A549 (cell line): Measurements from ENCODE around the gene ANKS1B. TPM values are rescaled to one million over a fixed set of nuclear protein-coding genes. Genes with fewer than 3 reads are reported as not detected.

ENCODE experiments used
- ATAC-seq, 2 experiments: fragments of 200-7000 bp in 1 of 2; fragments of >200 bp in 1 of 2; cut with Nextera tagmentation in 1 of 2; cut with Tn5 transposase in 1 of 2; 3 replicates each; pipeline versions ENCODE4 v1.8.0 to v1.9.1; 2018 to 2020; ENCODE audit warnings: mild to moderate bottlenecking in 1 of 2, moderate library complexity in 1 of 2
- CTCF ChIA-PET: fragments of 300-600 bp; sonication (Branson Sonifier 250); formaldehyde crosslinking; extraction: SDS; loops from one replicate; lab custom pipeline; 2021; ENCODE audit warnings: antibody characterized with exemption, inconsistent platforms; lab: Yijun Ruan, JAX
- POLR2A ChIA-PET: fragments of 350-600 bp; formaldehyde crosslinking; extraction: SDS; loops from one replicate; lab custom pipeline; 2021; ENCODE audit warnings: antibody characterized with exemption, inconsistent platforms; lab: Yijun Ruan, JAX
- DNase-seq, 2 experiments: peaks; one replicate each; pipeline versions ENCODE4 v3.0.0 to v3.0.0-alpha.2; 2011 to 2016; ENCODE audit warnings: low read depth in 1 of 2, low spot score in 1 of 2
- FAIRE-seq: peaks from 2 replicates; lab custom pipeline; 2011; peaks lifted over from hg19 to GRCh38; lab: Jason Lieb, UNC
- H3K27ac ChIP-seq, 2 experiments: fragments of >200 bp; sonication (Bioruptor Twin); formaldehyde crosslinking; 3 replicates each; pipeline ENCODE4 v1.5.1; 2016 to 2017
- H3K4me1 ChIP-seq: fragments of >200 bp; sonication (Bioruptor Twin); formaldehyde crosslinking; 3 replicates; pipeline ENCODE4 v1.6.1; 2016
- H3K4me2 ChIP-seq: fragments of >200 bp; sonication (Bioruptor Twin); formaldehyde crosslinking; 3 replicates; pipeline ENCODE4 v1.6.1; 2016
- H3K4me3 ChIP-seq: fragments of >200 bp; sonication (Bioruptor Twin); formaldehyde crosslinking; 3 replicates; pipeline ENCODE4 v1.5.1; 2016
- H3K9me3 ChIP-seq: fragments of >200 bp; sonication (Bioruptor Twin); formaldehyde crosslinking; 3 replicates; pipeline ENCODE4 v1.6.1; 2016
- CBX2 ChIP-seq: fragments of 200-600 bp; sonication (generic); IDR thresholded peaks from 2 replicates; pipeline ENCODE4 v1.6.1; 2016; ENCODE audit warnings: low read depth, mild to moderate bottlenecking, borderline replicate concordance
- CBX8 ChIP-seq: fragments of 200-600 bp; sonication (generic); IDR thresholded peaks from 2 replicates; pipeline ENCODE4 v1.6.1; 2016
- CTCF ChIP-seq: fragments of >200 bp; sonication (Bioruptor Twin); formaldehyde crosslinking; IDR thresholded peaks from 3 replicates; pipeline ENCODE4 v1.5.1; 2016
- E2F6 ChIP-seq: IDR thresholded peaks from 2 replicates; pipeline ENCODE4 v1.6.1; 2012; ENCODE audit warnings: low read depth, borderline replicate concordance
- ESRRA ChIP-seq: fragments of 150-350 bp; IDR thresholded peaks from 2 replicates; pipeline ENCODE4 v1.6.1; 2014; ENCODE audit warnings: mild to moderate bottlenecking, low read length, borderline replicate concordance
- HEYL ChIP-seq: fragments of 250-450 bp; sonication (Bioruptor Pico); IDR thresholded peaks from 2 replicates; pipeline ENCODE4 v1.8.0; 2021; ENCODE audit warnings: mild to moderate bottlenecking, moderate library complexity
- HOXA7 ChIP-seq: fragments of 250-450 bp; sonication (Bioruptor Pico); IDR thresholded peaks from 2 replicates; pipeline ENCODE4 v1.5.0; 2020; ENCODE audit warnings: mild to moderate bottlenecking, moderate library complexity
- HOXB13 ChIP-seq: fragments of 250-450 bp; sonication (Bioruptor Pico); IDR thresholded peaks from 2 replicates; pipeline ENCODE4 v1.5.0; 2020; ENCODE audit warnings: low read depth, mild to moderate bottlenecking, moderate library complexity
- JUN ChIP-seq, 2 experiments: fragments of >200 bp; sonication (Bioruptor Twin); formaldehyde crosslinking; IDR thresholded peaks; 2 replicates in 1 of 2; 3 replicates in 1 of 2; pipeline ENCODE4 v1.6.1; 2016 to 2017
- MAFK ChIP-seq: fragments of 450-650 bp; IDR thresholded peaks from 2 replicates; pipeline ENCODE4 v1.6.1; 2014; ENCODE audit not compliant: partially characterized antibody
- MAZ ChIP-seq: fragments of 150-350 bp; IDR thresholded peaks from 2 replicates; pipeline ENCODE4 v1.6.1; 2014; ENCODE audit warnings: antibody characterized with exemption, low read depth, low read length, borderline replicate concordance
- MYC ChIP-seq: IDR thresholded peaks from 2 replicates; pipeline ENCODE4 v1.6.1; 2012; ENCODE audit warnings: mild to moderate bottlenecking, inconsistent platforms, low read length, improper control_type of control experiment, borderline replicate concordance
- NR3C1 ChIP-seq: fragments of >200 bp; sonication (Bioruptor Twin); formaldehyde crosslinking; IDR thresholded peaks from 3 replicates; pipeline ENCODE4 v1.6.1; 2017
- POLR2A ChIP-seq: IDR thresholded peaks from 2 replicates; pipeline ENCODE4 v1.6.1; 2012; ENCODE audit warnings: mild to moderate bottlenecking, low read length
- POLR2AphosphoS2 ChIP-seq: conservative IDR thresholded peaks from 2 replicates; pipeline ENCODE4 v1.6.1; 2012; ENCODE audit warnings: low read length, improper control_type of control experiment, inconsistent platforms
- RCOR1 ChIP-seq: fragments of 150-350 bp; IDR thresholded peaks from 2 replicates; pipeline ENCODE4 v1.6.1; 2014; ENCODE audit warnings: antibody characterized with exemption, low read length, low read depth
- SMC3 ChIP-seq: fragments of >200 bp; sonication (Bioruptor Twin); formaldehyde crosslinking; IDR thresholded peaks from 3 replicates; pipeline ENCODE4 v1.6.1; 2018; ENCODE audit warnings: inconsistent platforms
- SREBF2 ChIP-seq: fragments of 450-650 bp; IDR thresholded peaks from 2 replicates; pipeline ENCODE4 v1.6.1; 2014; ENCODE audit warnings: mild to moderate bottlenecking, moderate library complexity
- TFCP2L1 ChIP-seq: fragments of 250-450 bp; sonication (Bioruptor Pico); IDR thresholded peaks from 2 replicates; pipeline ENCODE4 v1.5.0; 2021; ENCODE audit warnings: mild to moderate bottlenecking
- ZC3H11A ChIP-seq: fragments of 450-650 bp; IDR thresholded peaks from 2 replicates; pipeline ENCODE4 v1.6.1; 2014; ENCODE audit warnings: antibody characterized with exemption, mild to moderate bottlenecking
- ZSCAN20 ChIP-seq: fragments of 250-450 bp; sonication (Bioruptor Pico); IDR thresholded peaks from 2 replicates; pipeline ENCODE4 v1.8.0; 2022; ENCODE audit warnings: mild to moderate bottlenecking, moderate library complexity
- WGBS: methylation state at CpG from one replicate; pipeline ENCODE4 v1.1.6; 2017; ENCODE audit errors: missing lambda C conversion rate; 5-methylcytosine and 5-hydroxymethylcytosine counted together
- polyA plus RNA-seq, 4 experiments: library from polyadenylated mRNA; depleted of rRNA in 3 of 4; stranded (reverse); fragments of >200 nt; fragmentation: RNase III in 1 of 4; extraction: RNeasy Plus Mini Kit Qiagen cat#74134 plus additional on column Dnase treatment in 1 of 4; gene quantifications; 2 replicates in 3 of 4; 3 replicates in 1 of 4; pipeline ENCODE4 v1.2.3, GENCODE V29; 2011 to 2017
- TF ChIP-seq, protein P1 (sequence below): fragments of 200-600 bp; sonication (generic); IDR thresholded peaks from 2 replicates; pipeline ENCODE4 v1.6.1; 2016; ENCODE audit warnings: antibody characterized with exemption, mild to moderate bottlenecking, moderate library complexity

ANKS1B gene
- polyA plus RNA-seq, 2 of the 4 experiments (the other 2 are of a cell fraction), result 1.5 to 2.2 TPM

GRCh38 chr12:99852666-99853065, 132.1 kb downstream of the ANKS1B start (continued):
- TF ChIP-seq HOXB13 (CRISPR knock-in tag), result no peak
- TF ChIP-seq HEYL, result no peak
- no peak for TF ChIP-seq RCOR1

GRCh38 chr12:99847936-99848335, 136.8 kb downstream of the ANKS1B start:
- POLR2A ChIA-PET, result no interaction called here
- no peak for ATAC-seq
- TF ChIP-seq POLR2AphosphoS2, result no peak
- no peak for TF ChIP-seq CTCF
- no peak for TF ChIP-seq MAZ
- TF ChIP-seq, protein P1, sequence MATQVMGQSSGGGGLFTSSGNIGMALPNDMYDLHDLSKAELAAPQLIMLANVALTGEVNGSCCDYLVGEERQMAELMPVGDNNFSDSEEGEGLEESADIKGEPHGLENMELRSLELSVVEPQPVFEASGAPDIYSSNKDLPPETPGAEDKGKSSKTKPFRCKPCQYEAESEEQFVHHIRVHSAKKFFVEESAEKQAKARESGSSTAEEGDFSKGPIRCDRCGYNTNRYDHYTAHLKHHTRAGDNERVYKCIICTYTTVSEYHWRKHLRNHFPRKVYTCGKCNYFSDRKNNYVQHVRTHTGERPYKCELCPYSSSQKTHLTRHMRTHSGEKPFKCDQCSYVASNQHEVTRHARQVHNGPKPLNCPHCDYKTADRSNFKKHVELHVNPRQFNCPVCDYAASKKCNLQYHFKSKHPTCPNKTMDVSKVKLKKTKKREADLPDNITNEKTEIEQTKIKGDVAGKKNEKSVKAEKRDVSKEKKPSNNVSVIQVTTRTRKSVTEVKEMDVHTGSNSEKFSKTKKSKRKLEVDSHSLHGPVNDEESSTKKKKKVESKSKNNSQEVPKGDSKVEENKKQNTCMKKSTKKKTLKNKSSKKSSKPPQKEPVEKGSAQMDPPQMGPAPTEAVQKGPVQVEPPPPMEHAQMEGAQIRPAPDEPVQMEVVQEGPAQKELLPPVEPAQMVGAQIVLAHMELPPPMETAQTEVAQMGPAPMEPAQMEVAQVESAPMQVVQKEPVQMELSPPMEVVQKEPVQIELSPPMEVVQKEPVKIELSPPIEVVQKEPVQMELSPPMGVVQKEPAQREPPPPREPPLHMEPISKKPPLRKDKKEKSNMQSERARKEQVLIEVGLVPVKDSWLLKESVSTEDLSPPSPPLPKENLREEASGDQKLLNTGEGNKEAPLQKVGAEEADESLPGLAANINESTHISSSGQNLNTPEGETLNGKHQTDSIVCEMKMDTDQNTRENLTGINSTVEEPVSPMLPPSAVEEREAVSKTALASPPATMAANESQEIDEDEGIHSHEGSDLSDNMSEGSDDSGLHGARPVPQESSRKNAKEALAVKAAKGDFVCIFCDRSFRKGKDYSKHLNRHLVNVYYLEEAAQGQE, result no peak
- TF ChIP-seq SREBF2, result no peak
- no peak for TF ChIP-seq SMC3
- TF ChIP-seq ZC3H11A, result no peak
- no peak for TF ChIP-seq ZSCAN20 (CRISPR knock-in tag)
- TF ChIP-seq MYC, result no peak
- TF ChIP-seq TFCP2L1 (CRISPR knock-in tag), result no peak
- no peak for TF ChIP-seq CBX2
- no peak for TF ChIP-seq JUN (IDR thresholded peaks at IDR 0.05)
- TF ChIP-seq HOXA7 (CRISPR knock-in tag), result no peak
- TF ChIP-seq, all 56 proteins: peak for 0
- DNase-seq (no peak), FAIRE-seq (no peak)
- Histone ChIP-seq H3K4me3 (no peak overlapping the region), H3K27ac (no peak overlapping the region), H3K4me1 (no peaks in the 10 kb centered on the region), H3K9me3 (no peaks in the 10 kb centered on the region), H3K4me2 (no peak overlapping the region)
- CTCF ChIA-PET, result no interaction called here

DNA sequence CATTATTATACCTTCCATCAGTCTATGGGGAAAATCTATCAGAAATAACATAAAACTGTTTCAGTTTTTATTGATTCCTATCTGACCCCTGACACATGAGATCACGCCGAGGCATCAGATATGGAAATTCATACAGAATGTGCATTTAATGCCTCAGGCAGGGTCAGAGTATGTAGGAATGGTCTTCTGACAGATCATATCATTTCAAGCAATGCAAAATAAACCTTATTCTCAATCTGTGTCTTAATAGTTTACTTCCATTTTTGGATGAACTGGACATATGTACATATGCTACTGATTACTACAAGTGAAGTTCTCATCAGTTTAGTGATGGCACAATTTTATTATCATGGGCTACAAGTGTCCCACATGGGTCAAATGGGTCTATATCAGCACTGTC, 150.0 kb downstream of the ANKS1B start:
- no peaks in the 10 kb centered on the region for H3K4me1 ChIP-seq
- H3K4me3 ChIP-seq, result no peak overlapping the region
- TF ChIP-seq POLR2A (no peak), MYC (no peak), CBX8 (no peak), MAZ (no peak), E2F6 (no peak), NR3C1 (no peak), RCOR1 (no peak), ESRRA (no peak), ZC3H11A (no peak), MAFK (no peak)
- WGBS, result 78% methylated on average over 2 of the region's 2 CpGs
- ATAC-seq (no peak), FAIRE-seq (peak; percentile 18), DNase-seq (no peak)
- no peaks in the 10 kb centered on the region for H3K9me3 ChIP-seq
- CTCF ChIA-PET, result no interaction called here
- no peak overlapping the region for H3K27ac ChIP-seq
- H3K4me2 ChIP-seq, result no peak overlapping the region
- POLR2A ChIA-PET, result no interaction called here
